Parathyroid adenoma (tissue), 2 donors: ENCODE data around the gene ARID5A.

Experiments used
- H2AFZ ChIP-seq: fragments of 300-600 bp; sonication (generic); one replicate; pipeline ENCODE4 v1.7.0; 2017; ENCODE audit warnings: antibody characterized with exemption, mild to moderate bottlenecking
- H3K27ac ChIP-seq: fragments of 300-600 bp; sonication (generic); one replicate; pipeline ENCODE4 v1.7.0; 2017
- H3K27me3 ChIP-seq: fragments of 300-600 bp; sonication (generic); one replicate; pipeline ENCODE4 v1.7.0; 2017; ENCODE audit warnings: low read length; ENCODE audit not compliant: control insufficient read depth, insufficient read depth
- H3K36me3 ChIP-seq: fragments of 300-600 bp; sonication (generic); one replicate; pipeline ENCODE4 v1.7.0; 2017; ENCODE audit warnings: low read length; ENCODE audit not compliant: control insufficient read depth, insufficient read depth
- H3K4me1 ChIP-seq: fragments of 300-600 bp; sonication (generic); one replicate; pipeline ENCODE4 v1.7.0; 2017; ENCODE audit warnings: control low read depth
- H3K4me2 ChIP-seq: fragments of 300-600 bp; sonication (generic); one replicate; pipeline ENCODE4 v1.7.0; 2017; ENCODE audit warnings: low read length
- H3K4me3 ChIP-seq: fragments of 300-600 bp; sonication (generic); one replicate; pipeline ENCODE4 v1.7.0; 2017; ENCODE audit warnings: low read depth, low read length
- H3K79me2 ChIP-seq: fragments of 300-600 bp; sonication (generic); one replicate; pipeline ENCODE4 v1.7.0; 2017; ENCODE audit warnings: control low read depth
- H3K9ac ChIP-seq: fragments of 300-600 bp; sonication (generic); one replicate; pipeline ENCODE4 v1.7.0; 2017; ENCODE audit warnings: mild to moderate bottlenecking
- H3K9me3 ChIP-seq: fragments of 300-600 bp; sonication (generic); one replicate; pipeline ENCODE4 v1.7.0; 2017; ENCODE audit warnings: low read length; ENCODE audit not compliant: control insufficient read depth
- TF ChIP-seq, protein P1 (sequence below): fragments of 300-600 bp; sonication (generic); IDR thresholded peaks from one replicate; pipeline ENCODE4 v1.7.0; 2017; ENCODE audit warnings: antibody characterized with exemption, mild to moderate bottlenecking
- donor health status: primary hyperparathyroidism.

ARID5A gene

GRCh38 chr2:96542357-96542977, 5.9 kb downstream of the ARID5A start:
- H3K36me3 ChIP-seq: no peaks in the 10 kb centered on the region
- H3K79me2 ChIP-seq: no peaks in the 10 kb centered on the region
- TF ChIP-seq, protein P1, sequence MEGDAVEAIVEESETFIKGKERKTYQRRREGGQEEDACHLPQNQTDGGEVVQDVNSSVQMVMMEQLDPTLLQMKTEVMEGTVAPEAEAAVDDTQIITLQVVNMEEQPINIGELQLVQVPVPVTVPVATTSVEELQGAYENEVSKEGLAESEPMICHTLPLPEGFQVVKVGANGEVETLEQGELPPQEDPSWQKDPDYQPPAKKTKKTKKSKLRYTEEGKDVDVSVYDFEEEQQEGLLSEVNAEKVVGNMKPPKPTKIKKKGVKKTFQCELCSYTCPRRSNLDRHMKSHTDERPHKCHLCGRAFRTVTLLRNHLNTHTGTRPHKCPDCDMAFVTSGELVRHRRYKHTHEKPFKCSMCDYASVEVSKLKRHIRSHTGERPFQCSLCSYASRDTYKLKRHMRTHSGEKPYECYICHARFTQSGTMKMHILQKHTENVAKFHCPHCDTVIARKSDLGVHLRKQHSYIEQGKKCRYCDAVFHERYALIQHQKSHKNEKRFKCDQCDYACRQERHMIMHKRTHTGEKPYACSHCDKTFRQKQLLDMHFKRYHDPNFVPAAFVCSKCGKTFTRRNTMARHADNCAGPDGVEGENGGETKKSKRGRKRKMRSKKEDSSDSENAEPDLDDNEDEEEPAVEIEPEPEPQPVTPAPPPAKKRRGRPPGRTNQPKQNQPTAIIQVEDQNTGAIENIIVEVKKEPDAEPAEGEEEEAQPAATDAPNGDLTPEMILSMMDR: no peak
- H2AFZ ChIP-seq: no peak overlapping the region
- H3K4me3 ChIP-seq: no peak overlapping the region
- H3K27me3 ChIP-seq: no peaks in the 10 kb centered on the region
- no peaks in the 10 kb centered on the region for H3K9me3 ChIP-seq
- H3K4me2 ChIP-seq: no peak overlapping the region
- no peak overlapping the region for H3K9ac ChIP-seq
- H3K27ac ChIP-seq: no peak overlapping the region
- no peaks in the 10 kb centered on the region for H3K4me1 ChIP-seq

GRCh38 chr2:96546321-96546720, 9.8 kb downstream of the ARID5A start:
- Histone ChIP-seq H3K4me3 (no peak overlapping the region), H3K27me3 (no peaks in the 10 kb centered on the region), H3K27ac (no peak overlapping the region), H3K79me2 (no peaks in the 10 kb centered on the region), H2AFZ (no peak overlapping the region), H3K9me3 (no peaks in the 10 kb centered on the region), H3K9ac (no peak overlapping the region), H3K36me3 (no peaks in the 10 kb centered on the region), H3K4me1 (no peaks in the 10 kb centered on the region), H3K4me2 (no peak overlapping the region)
- TF ChIP-seq, protein P1: no peak

DNA sequence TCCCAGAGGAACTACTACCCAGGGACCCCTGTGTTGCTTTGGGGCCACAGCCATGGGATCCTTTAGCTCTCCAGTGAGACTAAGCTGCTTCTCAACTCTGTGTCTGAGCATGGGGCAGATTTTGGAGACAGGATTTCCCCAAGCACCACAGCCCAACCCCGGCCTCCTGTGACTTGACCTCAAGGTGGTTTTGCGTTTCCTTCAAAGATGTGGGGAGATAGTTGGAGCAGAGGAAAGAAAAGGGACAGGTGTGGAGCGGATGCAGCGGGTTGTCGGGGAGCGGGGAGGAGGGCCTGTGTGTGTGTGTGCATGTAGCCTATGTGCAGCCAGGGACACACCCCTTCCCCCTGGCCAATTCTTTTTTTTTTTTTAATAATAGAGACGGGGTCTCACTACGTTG, 10.2 kb downstream of the ARID5A start:
- TF ChIP-seq, protein P1: no peak
- Histone ChIP-seq H3K79me2 (no peaks in the 10 kb centered on the region), H2AFZ (no peak overlapping the region), H3K27me3 (no peaks in the 10 kb centered on the region), H3K4me2 (no peak overlapping the region), H3K4me1 (no peaks in the 10 kb centered on the region), H3K27ac (no peak overlapping the region), H3K9me3 (no peaks in the 10 kb centered on the region), H3K36me3 (no peaks in the 10 kb centered on the region), H3K9ac (no peak overlapping the region), H3K4me3 (no peak overlapping the region)

GRCh38 chr2:96547203-96547641, 10.7 kb downstream of the ARID5A start:
- Histone ChIP-seq H3K9ac (no peak overlapping the region), H3K36me3 (no peaks in the 10 kb centered on the region), H3K4me3 (no peak overlapping the region), H3K79me2 (no peaks in the 10 kb centered on the region), H3K27ac (no peak overlapping the region), H3K4me2 (no peak overlapping the region), H3K9me3 (no peaks in the 10 kb centered on the region), H2AFZ (no peak overlapping the region), H3K27me3 (no peaks in the 10 kb centered on the region), H3K4me1 (no peaks in the 10 kb centered on the region)
- TF ChIP-seq, protein P1: no peak

- Histone ChIP-seq H3K4me1 (no peaks in the 10 kb centered on the region), H3K36me3 (no peaks in the 10 kb centered on the region), H3K4me3 (no peak overlapping the region), H3K9me3 (no peaks in the 10 kb centered on the region), H3K27me3 (no peaks in the 10 kb centered on the region), H3K27ac (no peak overlapping the region), H2AFZ (no peak overlapping the region), H3K79me2 (no peaks in the 10 kb centered on the region), H3K9ac (no peak overlapping the region), H3K4me2 (no peak overlapping the region)
- TF ChIP-seq, protein P1: no peak
Observed at GRCh38 chr2:96547731-96548171, 11.2 kb downstream of the ARID5A start.
